ENCODE data around the gene ID1. TPM values are rescaled to one million over a fixed set of nuclear protein-coding genes. Genes with fewer than 3 reads are reported as not detected.
"Not testable (repeated sequence)": the region's sequence is repeated elsewhere in the genome, so short reads cannot be mapped to it uniquely, and the experiment has no call there.

Gene ID1
- total and polyA plus RNA-seq, 9 donors, result 26.0 to 353 (median 64.2) TPM

DNA sequence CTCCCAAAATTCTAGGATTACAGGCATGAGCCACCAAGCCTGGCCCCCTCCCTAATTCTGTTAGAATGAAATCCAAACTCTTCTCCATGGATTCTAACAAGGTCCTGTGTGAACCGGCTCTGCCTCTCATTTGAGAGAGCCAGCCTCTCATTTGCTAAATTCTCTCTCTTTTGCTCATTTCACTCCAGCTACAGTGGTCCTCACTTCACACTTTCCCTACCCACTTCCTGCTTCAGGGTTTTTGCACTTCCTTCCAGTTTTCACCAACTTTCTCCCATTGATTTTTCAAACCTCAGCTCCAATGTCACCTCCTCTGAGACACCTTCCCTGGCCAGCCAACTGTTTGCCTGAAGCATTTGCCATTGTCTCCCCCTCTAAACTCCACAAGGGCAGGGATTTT is 37.7 kb downstream of the ID1 start:
- H3K4me1 ChIP-seq (ENCODE audit: insufficient read depth), result no peaks in the 10 kb centered on the region
- 56 to 79% (median 64%) methylated on average over 1 of the region's 1 CpG for WGBS, 3 donors
- no peaks in the 10 kb centered on the region for H3K9me3 ChIP-seq
- no peak overlapping the region for H3K27ac ChIP-seq
- DNase-seq, result no peak
- H3K27me3 ChIP-seq, result no peaks in the 10 kb centered on the region
- no peaks in the 10 kb centered on the region for H3K36me3 ChIP-seq
- H3K4me3 ChIP-seq, result no peak overlapping the region
- intact Hi-C loops (cut with DNase I), result no loop called here
- TF ChIP-seq, protein P1, sequence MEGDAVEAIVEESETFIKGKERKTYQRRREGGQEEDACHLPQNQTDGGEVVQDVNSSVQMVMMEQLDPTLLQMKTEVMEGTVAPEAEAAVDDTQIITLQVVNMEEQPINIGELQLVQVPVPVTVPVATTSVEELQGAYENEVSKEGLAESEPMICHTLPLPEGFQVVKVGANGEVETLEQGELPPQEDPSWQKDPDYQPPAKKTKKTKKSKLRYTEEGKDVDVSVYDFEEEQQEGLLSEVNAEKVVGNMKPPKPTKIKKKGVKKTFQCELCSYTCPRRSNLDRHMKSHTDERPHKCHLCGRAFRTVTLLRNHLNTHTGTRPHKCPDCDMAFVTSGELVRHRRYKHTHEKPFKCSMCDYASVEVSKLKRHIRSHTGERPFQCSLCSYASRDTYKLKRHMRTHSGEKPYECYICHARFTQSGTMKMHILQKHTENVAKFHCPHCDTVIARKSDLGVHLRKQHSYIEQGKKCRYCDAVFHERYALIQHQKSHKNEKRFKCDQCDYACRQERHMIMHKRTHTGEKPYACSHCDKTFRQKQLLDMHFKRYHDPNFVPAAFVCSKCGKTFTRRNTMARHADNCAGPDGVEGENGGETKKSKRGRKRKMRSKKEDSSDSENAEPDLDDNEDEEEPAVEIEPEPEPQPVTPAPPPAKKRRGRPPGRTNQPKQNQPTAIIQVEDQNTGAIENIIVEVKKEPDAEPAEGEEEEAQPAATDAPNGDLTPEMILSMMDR (IDR thresholded peaks at IDR 0.05), result no peak
- TF ChIP-seq EP300 (IDR thresholded peaks at IDR 0.05) (no peak), POLR2A (IDR thresholded peaks at IDR 0.05) (no peak)

DNA sequence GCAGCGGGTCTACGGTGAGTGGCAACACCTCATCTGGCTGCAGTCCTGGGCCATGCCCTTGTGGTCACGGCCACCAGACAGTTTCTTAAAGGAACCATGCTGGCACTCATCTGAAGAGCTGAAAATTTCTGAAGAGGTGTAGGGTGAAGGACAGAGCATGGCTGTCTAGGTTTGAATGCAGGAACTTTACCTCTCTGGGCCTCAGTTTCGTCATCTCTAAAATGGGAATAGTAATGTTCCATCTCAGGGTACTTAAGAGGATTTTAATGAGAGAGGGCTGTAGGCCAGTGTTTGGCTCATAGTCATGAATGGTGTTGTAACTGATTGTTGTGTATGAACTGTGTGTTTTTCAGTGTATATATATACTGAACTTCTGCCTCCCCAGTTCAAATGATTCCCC is 38.4 kb downstream of the ID1 start:
- TF ChIP-seq EP300 (IDR thresholded peaks at IDR 0.05), result no peak
- TF ChIP-seq POLR2A (IDR thresholded peaks at IDR 0.05), result no peak
- TF ChIP-seq, protein P1 (IDR thresholded peaks at IDR 0.05), result no peak
- WGBS, 3 donors, result 75 to 80% (median 79%) methylated on average over 4 of the region's 4 CpGs
- Histone ChIP-seq H3K4me3 (no peak overlapping the region), H3K4me1 (ENCODE audit: insufficient read depth) (no peaks in the 10 kb centered on the region), H3K36me3 (no peaks in the 10 kb centered on the region), H3K27me3 (no peaks in the 10 kb centered on the region), H3K27ac (no peak overlapping the region), H3K9me3 (no peaks in the 10 kb centered on the region)
- DNase-seq, result no peak
- intact Hi-C loops (cut with DNase I), result no loop called here

DNA sequence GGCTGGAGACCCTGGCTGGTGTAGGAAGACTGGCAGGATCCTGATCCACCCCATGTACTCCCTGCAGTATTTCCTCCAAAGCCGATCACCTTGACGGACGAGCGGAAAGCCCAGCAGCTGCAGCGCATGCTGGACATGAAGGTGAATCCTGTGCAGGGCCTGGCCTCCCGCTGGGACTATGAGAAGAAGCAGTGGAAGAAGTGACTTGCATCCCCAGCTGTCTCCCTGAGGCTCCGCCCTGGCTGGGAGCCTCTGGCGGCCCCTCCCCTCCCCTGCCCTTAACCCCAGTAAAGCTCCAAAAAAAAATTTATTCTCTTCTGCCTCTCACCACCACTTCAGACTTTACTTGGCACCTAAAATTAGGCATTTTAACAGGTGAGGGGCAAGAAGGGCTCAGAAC is 39.6 kb downstream of the ID1 start:
- intact Hi-C loops (cut with DNase I), result no loop called here
- H3K4me3 ChIP-seq, result no peak overlapping the region
- H3K27ac ChIP-seq, result no peak overlapping the region
- 57 to 64% (median 59%) methylated on average over 8 of the region's 8 CpGs for WGBS, 3 donors
- H3K4me1 ChIP-seq (ENCODE audit: insufficient read depth), result no peaks in the 10 kb centered on the region
- no peak for DNase-seq
- H3K36me3 ChIP-seq, result no peaks in the 10 kb centered on the region
- H3K27me3 ChIP-seq, result no peaks in the 10 kb centered on the region
- H3K9me3 ChIP-seq, result no peaks in the 10 kb centered on the region
- TF ChIP-seq, protein P1 (IDR thresholded peaks at IDR 0.05), result no peak
- TF ChIP-seq EP300 (IDR thresholded peaks at IDR 0.05), result no peak

DNA sequence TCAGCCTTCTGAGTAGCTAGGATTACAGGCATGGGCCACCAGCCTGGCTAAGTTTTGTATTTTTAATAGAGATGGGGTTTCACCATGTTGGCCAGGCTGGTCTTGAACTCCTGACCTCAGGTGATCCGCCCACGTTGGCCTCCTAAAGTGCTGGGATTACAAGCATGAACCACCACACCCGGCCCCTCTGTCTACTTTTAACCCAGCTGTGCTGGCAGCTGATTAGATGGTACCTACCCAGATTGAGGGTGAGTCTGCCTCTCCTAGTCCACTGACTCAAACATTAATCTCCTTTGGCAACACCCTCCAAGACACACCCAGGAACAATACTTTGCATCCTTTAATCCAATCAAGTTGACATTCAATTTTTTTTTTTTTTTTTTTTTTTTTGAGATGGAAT is 43.0 kb downstream of the ID1 start:
- H3K36me3 ChIP-seq; H3K4me1 ChIP-seq (ENCODE audit: insufficient read depth); H3K27ac ChIP-seq; DNase-seq; H3K4me3 ChIP-seq; H3K9me3 ChIP-seq; H3K27me3 ChIP-seq; intact Hi-C loops (cut with DNase I): not testable (repeated sequence)
- 69 to 76% (median 73%) methylated on average over 3 of the region's 3 CpGs for WGBS, 3 donors

DNA sequence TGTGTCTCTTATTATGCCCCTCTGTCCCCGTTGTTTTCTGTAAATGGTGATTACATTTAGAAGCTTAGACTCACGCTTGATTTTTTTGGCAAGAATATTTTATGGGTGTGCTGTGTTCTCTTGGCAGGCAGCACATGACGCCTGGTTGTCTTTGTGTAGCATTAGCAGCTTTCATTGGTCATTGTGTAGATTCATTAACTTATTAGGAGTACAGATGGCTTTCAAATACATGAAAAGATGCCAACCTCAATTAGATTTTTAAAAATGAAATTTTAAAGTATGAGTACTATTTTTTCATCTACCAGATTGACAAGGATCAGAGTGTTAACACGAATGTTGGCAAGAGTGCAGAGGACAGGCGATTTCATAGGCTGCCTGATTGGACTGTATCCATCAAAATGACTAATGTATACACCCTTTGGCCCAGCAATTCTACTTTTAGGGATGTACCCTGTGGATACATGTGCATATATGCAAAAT is 47.9 kb downstream of the ID1 start:
- Histone ChIP-seq H3K4me1 (ENCODE audit: insufficient read depth) (no peaks in the 10 kb centered on the region), H3K4me3 (no peak overlapping the region), H3K27me3 (no peaks in the 10 kb centered on the region), H3K36me3 (no peaks in the 10 kb centered on the region), H3K9me3 (no peaks in the 10 kb centered on the region), H3K27ac (no peak overlapping the region)
- WGBS, 3 donors, result 8 to 14% (median 10%) methylated on average over 5 of the region's 5 CpGs
- no peak for DNase-seq
- TF ChIP-seq EP300 (IDR thresholded peaks at IDR 0.05), result no peak
- TF ChIP-seq, protein P1 (IDR thresholded peaks at IDR 0.05), result no peak
- TF ChIP-seq POLR2A (IDR thresholded peaks at IDR 0.05), result no peak
- intact Hi-C loops (cut with DNase I), result no loop called here
